SK-N-SH (cell line): Measurements from ENCODE around the gene KCNJ11. TPM values are rescaled to one million over a fixed set of nuclear protein-coding genes. Genes with fewer than 3 reads are reported as not detected.
A peak's percentile ranks its signal among the peaks of the same experiment; 100 is the strongest.

Experiments used
- CTCF ChIA-PET: fragments of 300-600, 350-600 bp; formaldehyde crosslinking; extraction: SDS; loops from one replicate; lab custom pipeline; 2021; lab: Yijun Ruan, JAX
- POLR2A ChIA-PET: fragments of 350-600 bp; sonication (Branson Sonifier 250); formaldehyde crosslinking; extraction: SDS; loops from one replicate; lab custom pipeline; 2020; ENCODE audit warnings: antibody characterized with exemption, inconsistent platforms; lab: Yijun Ruan, JAX
- DNase-seq: peaks from one replicate; pipeline ENCODE4 v3.0.0; 2012
- H2AFZ ChIP-seq: fragments of 200-600 bp; sonication (generic); 2 replicates; pipeline ENCODE4 v1.8.1; 2016; ENCODE audit warnings: antibody characterized with exemption, mild to moderate bottlenecking, low read depth
- H3F3A ChIP-seq: fragments of 200-600 bp; sonication (generic); replicated peaks from 2 replicates; pipeline ENCODE3; 2016; ENCODE audit warnings: antibody characterized with exemption, mild to moderate bottlenecking; ENCODE audit not compliant: insufficient read depth
- H3K27ac ChIP-seq, 2 experiments: fragments of 200-500 bp in 1 of 2; fragments of 200-600 bp in 1 of 2; sonication (Bioruptor generic) in 1 of 2; sonication (generic), shearing (Covaris generic) in 1 of 2; 2 replicates each; pipeline versions ENCODE4 v1.5.1 to v1.6.1; 2014 to 2016; ENCODE audit warnings: low read depth in 2 of 2, inconsistent platforms in 1 of 2, low read length in 1 of 2, mild to moderate bottlenecking in 1 of 2, mixed read lengths in 1 of 2
- H3K27me3 ChIP-seq: fragments of 200-600 bp; sonication (generic), shearing (Covaris generic); 2 replicates; pipeline ENCODE4 v1.6.1; 2016; ENCODE audit warnings: mixed run types; ENCODE audit not compliant: insufficient read depth
- H3K36me3 ChIP-seq, 2 experiments: fragments of 200-500 bp in 1 of 2; fragments of 200-600 bp in 1 of 2; sonication (Bioruptor generic) in 1 of 2; sonication (generic) in 1 of 2; replicated peaks in 1 of 2; 2 replicates each; pipeline versions ENCODE3 to v1.5.1; 2014 to 2016; ENCODE audit warnings: low read length in 1 of 2, mild to moderate bottlenecking in 1 of 2; ENCODE audit not compliant: insufficient read depth in 2 of 2, control insufficient read depth in 1 of 2
- H3K4me1 ChIP-seq, 2 experiments: fragments of 200-500 bp in 1 of 2; fragments of 200-600 bp in 1 of 2; sonication (Bioruptor generic) in 1 of 2; sonication (generic), shearing (Covaris generic) in 1 of 2; 2 replicates each; pipeline versions ENCODE4 v1.5.1 to v1.6.1; 2014 to 2016; ENCODE audit warnings: low read depth in 1 of 2, low read length in 1 of 2, mixed run types in 1 of 2; ENCODE audit not compliant: insufficient read depth in 2 of 2, control insufficient read depth in 1 of 2
- H3K4me2 ChIP-seq: fragments of 200-600 bp; sonication (generic), shearing (Covaris generic); 2 replicates; pipeline ENCODE4 v1.6.1; 2017; ENCODE audit warnings: mixed run types
- H3K4me3 ChIP-seq, 2 experiments: fragments of 200-500 bp in 1 of 2; fragments of 200-600 bp in 1 of 2; sonication (Bioruptor generic) in 1 of 2; sonication (generic), shearing (Covaris generic) in 1 of 2; 2 replicates each; pipeline versions ENCODE4 v1.5.1 to v1.8.1; 2014 to 2016; ENCODE audit warnings: low read depth in 2 of 2, inconsistent platforms in 1 of 2, low read length in 1 of 2, mild to moderate bottlenecking in 1 of 2, mixed read lengths in 1 of 2, moderate library complexity in 1 of 2
- H3K79me2 ChIP-seq: fragments of 200-600 bp; sonication (generic); 2 replicates; pipeline ENCODE4 v1.8.1; 2017; ENCODE audit warnings: mild to moderate bottlenecking; ENCODE audit not compliant: insufficient read depth
- H3K9ac ChIP-seq: fragments of 200-600 bp; sonication (generic); 2 replicates; pipeline ENCODE4 v1.6.1; 2017; ENCODE audit warnings: mixed run types
- H3K9me2 ChIP-seq: fragments of 200-600 bp; sonication (generic); 2 replicates; pipeline ENCODE4 v1.6.1; 2017; ENCODE audit warnings: mixed run types
- H3K9me3 ChIP-seq: fragments of 200-600 bp; sonication (generic); 2 replicates; pipeline ENCODE4 v1.6.1; 2017; ENCODE audit warnings: mixed run types, mild to moderate bottlenecking, moderate library complexity
- H4K20me1 ChIP-seq: fragments of 200-600 bp; sonication (generic); 2 replicates; pipeline ENCODE4 v1.6.1; 2017; ENCODE audit warnings: mild to moderate bottlenecking, mixed run types; ENCODE audit not compliant: insufficient read depth
- CHD2 ChIP-seq: fragments of 150-350 bp; IDR thresholded peaks from 2 replicates; pipeline ENCODE4 v1.6.1; 2018; ENCODE audit warnings: low read length; ENCODE audit not compliant: partially characterized antibody
- CTCF ChIP-seq: fragments of 200-600 bp; sonication (generic); IDR thresholded peaks from 2 replicates; pipeline ENCODE4 v1.6.1; 2017; ENCODE audit warnings: antibody characterized with exemption, mild to moderate bottlenecking, moderate library complexity
- FOSL2 ChIP-seq: IDR thresholded peaks from 2 replicates; pipeline ENCODE4 v1.4.0; 2012; ENCODE audit warnings: low read depth, mild to moderate bottlenecking, moderate library complexity, borderline replicate concordance
- FOXJ3 ChIP-seq: sonication (generic); formaldehyde crosslinking; IDR thresholded peaks from 2 replicates; pipeline ENCODE4 v1.5.1; 2020; ENCODE audit warnings: mild to moderate bottlenecking, missing genetic modification reagents
- GABPA ChIP-seq: IDR thresholded peaks from 2 replicates; pipeline ENCODE4 v1.4.0; 2012; ENCODE audit warnings: low read depth, mild to moderate bottlenecking
- PBX3 ChIP-seq: IDR thresholded peaks from 2 replicates; pipeline ENCODE4; 2012
- RAD21 ChIP-seq: IDR thresholded peaks from 2 replicates; pipeline ENCODE4 v1.6.1; 2012; ENCODE audit warnings: mild to moderate bottlenecking, low read length
- RCOR1 ChIP-seq: fragments of 150-350 bp; IDR thresholded peaks from 2 replicates; pipeline ENCODE4 v1.6.1; 2017; ENCODE audit warnings: antibody characterized with exemption, low read length
- SIN3A ChIP-seq: IDR thresholded peaks from 2 replicates; pipeline ENCODE4 v1.6.1; 2012; ENCODE audit warnings: low read depth, mild to moderate bottlenecking, low read length, moderate library complexity, borderline replicate concordance
- SMC3 ChIP-seq: IDR thresholded peaks from 2 replicates; pipeline ENCODE4 v1.6.1; 2012; ENCODE audit warnings: low read depth, low read length, improper control_type of control experiment
- TAF1 ChIP-seq: IDR thresholded peaks from 2 replicates; pipeline ENCODE4 v1.6.1; 2012; ENCODE audit warnings: low read depth, mild to moderate bottlenecking, low read length, moderate library complexity, borderline replicate concordance
- TCF12 ChIP-seq: IDR thresholded peaks from 2 replicates; pipeline ENCODE4 v1.4.0; 2012
- USF1 ChIP-seq: IDR thresholded peaks from 2 replicates; pipeline ENCODE4 v1.4.0; 2012; ENCODE audit warnings: low read depth, borderline replicate concordance
- WGBS: methylation state at CpG from one replicate; pipeline ENCODE4 v1.1.6; 2017; ENCODE audit warnings: low lambda C conversion rate; 5-methylcytosine and 5-hydroxymethylcytosine counted together
- polyA plus RNA-seq, 3 experiments: library from polyadenylated mRNA; depleted of rRNA; stranded (reverse); fragments of >200 nt; gene quantifications; 2 replicates each; pipeline ENCODE4 v1.2.3, GENCODE V29; 2012

Gene KCNJ11
- polyA plus RNA-seq, 1 of the 3 experiments (the other 2 are of a cell fraction), result 0.23 TPM

GRCh38 chr11:17389957-17390649 is 1.6 kb upstream of the KCNJ11 start:
- no peaks in the 10 kb centered on the region for H4K20me1 ChIP-seq
- H3K9me2 ChIP-seq, result no peaks in the 10 kb centered on the region
- H3K4me3 ChIP-seq, result peak overlapping the region in 1 of 2 experiments; percentile 48; a peak in 2 of 4 replicates
- peaks cover 15% of the 10 kb centered on the region for H3K27me3 ChIP-seq
- H2AFZ ChIP-seq, result 0 out of 2 replicates have a peak overlapping the region, but pooled peaks have one; percentile 59
- H3F3A ChIP-seq, result no peaks in the 10 kb centered on the region
- POLR2A ChIA-PET, result interaction anchor here (0.6 kb wide), 1 partner anchor 312 kb away, joined by 3 read pairs; the partner anchor contains the start of gene RPS13
- CTCF ChIA-PET, result interaction anchor here (0.7 to 18.5 kb wide), 13 partner anchors 9 to 341 kb away, joined by 3 to 1101 read pairs (median 5); partner anchors contain the start of gene ABCC8
- no peaks in the 10 kb centered on the region for H3K9me3 ChIP-seq
- H3K36me3 ChIP-seq, result no peaks in the 10 kb centered on the region
- H3K4me2 ChIP-seq, result peak overlapping the region; percentile 82; the same call in 1 of the 2 replicates
- no peak overlapping the region for H3K27ac ChIP-seq
- H3K9ac ChIP-seq, result no peak overlapping the region
- no peak for TF ChIP-seq TAF1
- TF ChIP-seq GABPA, result no peak
- no peak for TF ChIP-seq PBX3
- TF ChIP-seq SIN3A, result no peak
- TF ChIP-seq CTCF, result no peak
- no peak for TF ChIP-seq USF1
- TF ChIP-seq FOSL2, result no peak
- TF ChIP-seq RCOR1, result no peak
- no peak for TF ChIP-seq SMC3
- no peak for TF ChIP-seq CHD2
- TF ChIP-seq RAD21, result no peak
- TF ChIP-seq FOXJ3, result no peak
- no peak for TF ChIP-seq TCF12
- DNase-seq, result peak; percentile 42
- WGBS, result 52% methylated on average over 10 of the region's 10 CpGs
- no peaks in the 10 kb centered on the region for H3K79me2 ChIP-seq
- H3K4me1 ChIP-seq, result peaks cover 0 to 4% of the 10 kb centered on the region in 2 experiments; a peak in 1 of 4 replicates
